DND-41 (cell line): ENCODE results near the gene FAM135A.
"Not testable (repeated sequence)": the region's sequence is repeated elsewhere in the genome, so short reads cannot be mapped to it uniquely, and the experiment has no call there.

Experiments
- ATAC-seq: fragments of 200-7000 bp; cut with Tn5 transposase; 3 replicates; pipeline ENCODE4 v1.9.1; 2021; ENCODE audit warnings: low read depth; ENCODE audit not compliant: insufficient read depth
- DNase-seq: peaks from one replicate; pipeline ENCODE4 v3.0.0-alpha.2; 2020
- H2AFZ ChIP-seq: 2 replicates; pipeline ENCODE4 v1.6.0; 2012; ENCODE audit warnings: low read depth, low read length
- H3K27ac ChIP-seq: 2 replicates; pipeline ENCODE4 v1.5.1; 2012; ENCODE audit warnings: low read length, inconsistent platforms
- H3K27me3 ChIP-seq: fragments of 200-600 bp; sonication (generic); 2 replicates; pipeline ENCODE4 v1.6.0; 2012; ENCODE audit warnings: low read length, mild to moderate bottlenecking, inconsistent platforms; ENCODE audit not compliant: insufficient read depth, poor library complexity
- H3K36me3 ChIP-seq: 2 replicates; pipeline ENCODE4 v1.5.1; 2012; ENCODE audit warnings: low read length, inconsistent platforms; ENCODE audit not compliant: insufficient read depth
- H3K4me1 ChIP-seq: 2 replicates; pipeline ENCODE4 v1.5.1; 2012; ENCODE audit warnings: mild to moderate bottlenecking, low read length; ENCODE audit not compliant: insufficient read depth
- H3K4me2 ChIP-seq: 2 replicates; pipeline ENCODE4 v1.6.0; 2012; ENCODE audit warnings: mild to moderate bottlenecking, moderate library complexity, low read length, inconsistent platforms; ENCODE audit not compliant: insufficient read depth
- H3K4me3 ChIP-seq, 2 experiments: fragments of 200-600 bp in 1 of 2; shearing (Covaris generic) in 1 of 2; 2 replicates each; pipeline ENCODE4 v1.5.1; 2012 to 2016; ENCODE audit warnings: inconsistent platforms in 2 of 2, low read length in 2 of 2, mild to moderate bottlenecking in 2 of 2, low read depth in 1 of 2, moderate library complexity in 1 of 2
- H3K79me2 ChIP-seq: 2 replicates; pipeline ENCODE4 v1.6.0; 2012; ENCODE audit warnings: low read length, inconsistent platforms; ENCODE audit not compliant: insufficient read depth
- H3K9ac ChIP-seq: 2 replicates; pipeline ENCODE4 v1.6.0; 2012; ENCODE audit warnings: low read depth, mild to moderate bottlenecking, inconsistent platforms, low read length, moderate library complexity
- H3K9me3 ChIP-seq: 2 replicates; pipeline ENCODE4 v1.5.1; 2012; ENCODE audit warnings: low read length, moderate library complexity, mild to moderate bottlenecking, inconsistent platforms; ENCODE audit not compliant: insufficient read depth, severe bottlenecking
- H4K20me1 ChIP-seq: 2 replicates; pipeline ENCODE4 v1.6.0; 2012; ENCODE audit warnings: low read length; ENCODE audit not compliant: insufficient read depth
- CTCF ChIP-seq: IDR thresholded peaks from 2 replicates; pipeline ENCODE4 v1.5.1; 2012; ENCODE audit warnings: borderline replicate concordance, low read length, moderate library complexity, mild to moderate bottlenecking; ENCODE audit not compliant: poor library complexity, severe bottlenecking; ENCODE audit errors: extremely low read depth
- EZH2 ChIP-seq: IDR thresholded peaks from 3 replicates; pipeline ENCODE4 v1.6.1; 2012; ENCODE audit warnings: borderline replicate concordance, low read depth, mild to moderate bottlenecking, moderate library complexity, low read length, inconsistent platforms; ENCODE audit not compliant: severe bottlenecking

The FAM135A gene

DNA sequence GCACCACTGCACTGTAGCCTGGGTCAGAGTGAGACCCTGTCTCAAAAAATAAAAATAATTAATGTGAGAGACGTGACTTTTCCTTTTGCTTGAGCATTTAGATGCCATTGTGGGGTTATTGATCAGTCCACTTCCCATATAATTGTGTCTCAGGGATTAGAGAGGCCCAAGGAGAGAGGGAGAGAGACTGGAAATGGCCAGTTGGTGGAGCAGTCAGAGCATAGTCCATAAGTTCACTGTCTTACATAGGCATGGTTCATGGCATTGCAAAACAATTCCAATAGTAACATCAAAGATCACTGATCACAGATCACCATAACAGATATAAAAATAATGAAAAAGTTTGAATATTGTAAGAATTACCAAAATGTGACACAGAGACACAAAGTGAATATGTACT lies 138.3 kb downstream of the FAM135A start:
- no peak for DNase-seq
- H3K9me3 ChIP-seq = no peaks in the 10 kb centered on the region
- H3K4me2 ChIP-seq = no peak overlapping the region
- no peak overlapping the region for H3K27ac ChIP-seq
- peak; percentile 16 for TF ChIP-seq CTCF
- no peak for TF ChIP-seq EZH2
- H2AFZ ChIP-seq = no peak overlapping the region
- H3K4me3 ChIP-seq = no peak overlapping the region
- no peaks in the 10 kb centered on the region for H3K36me3 ChIP-seq
- no peaks in the 10 kb centered on the region for H4K20me1 ChIP-seq
- no peak overlapping the region for H3K9ac ChIP-seq
- no peaks in the 10 kb centered on the region for H3K79me2 ChIP-seq
- no peak for ATAC-seq
- no peaks in the 10 kb centered on the region for H3K27me3 ChIP-seq
- H3K4me1 ChIP-seq = no peaks in the 10 kb centered on the region

- not testable (repeated sequence) for ATAC-seq, H3K4me3 ChIP-seq, H3K4me2 ChIP-seq, H3K36me3 ChIP-seq, H3K27me3 ChIP-seq, H3K27ac ChIP-seq, H3K4me1 ChIP-seq, H3K9ac ChIP-seq, H3K9me3 ChIP-seq, H2AFZ ChIP-seq, H3K79me2 ChIP-seq, DNase-seq, H4K20me1 ChIP-seq
Measured at GRCh38 chr6:70552286-70552940, 139.1 kb downstream of the FAM135A start.

DNA sequence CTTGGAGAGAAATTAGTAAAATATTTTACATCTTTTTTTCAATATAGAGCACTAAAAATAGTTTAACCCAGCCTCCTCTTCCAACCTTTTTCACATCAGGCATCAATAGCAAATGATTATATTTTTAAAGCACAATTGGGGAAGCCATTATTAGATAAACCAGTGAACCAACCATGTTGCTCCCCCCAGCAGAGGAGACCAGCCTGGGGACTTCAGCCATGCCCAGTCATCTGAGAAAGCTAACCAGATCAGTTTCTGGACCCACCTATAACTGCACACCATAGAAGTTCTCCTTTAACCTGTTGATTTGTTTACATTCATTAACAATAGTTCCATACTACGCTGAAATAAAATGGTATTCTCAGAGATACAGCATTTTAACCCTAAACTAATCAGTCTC lies 139.7 kb downstream of the FAM135A start:
- H3K4me3 ChIP-seq = no peak overlapping the region

GRCh38 chr6:70557998-70558397 lies 144.7 kb downstream of the FAM135A start:
- Histone ChIP-seq H3K36me3 (no peaks in the 10 kb centered on the region), H2AFZ (no peak overlapping the region), H3K79me2 (no peaks in the 10 kb centered on the region), H3K27me3 (no peaks in the 10 kb centered on the region), H3K9ac (no peak overlapping the region), H3K4me3 (no peak overlapping the region), H4K20me1 (no peaks in the 10 kb centered on the region), H3K4me1 (no peaks in the 10 kb centered on the region), H3K9me3 (no peaks in the 10 kb centered on the region), H3K27ac (no peak overlapping the region), H3K4me2 (no peak overlapping the region)
- ATAC-seq = no peak
- no peak for TF ChIP-seq EZH2
- TF ChIP-seq CTCF = no peak
- DNase-seq = no peak

More for the DNA sequence above, 139.7 kb downstream of the FAM135A start:
- no peak overlapping the region for H3K9ac ChIP-seq
- no peaks in the 10 kb centered on the region for H4K20me1 ChIP-seq
- no peaks in the 10 kb centered on the region for H3K36me3 ChIP-seq
- DNase-seq (no peak), ATAC-seq (no peak)
- no peaks in the 10 kb centered on the region for H3K27me3 ChIP-seq
- H3K4me1 ChIP-seq = no peaks in the 10 kb centered on the region
- no peak overlapping the region for H2AFZ ChIP-seq
- H3K79me2 ChIP-seq = no peaks in the 10 kb centered on the region
- H3K4me2 ChIP-seq = no peak overlapping the region
- H3K27ac ChIP-seq = no peak overlapping the region
- no peak for TF ChIP-seq CTCF
- no peak for TF ChIP-seq EZH2
- no peaks in the 10 kb centered on the region for H3K9me3 ChIP-seq

DNA sequence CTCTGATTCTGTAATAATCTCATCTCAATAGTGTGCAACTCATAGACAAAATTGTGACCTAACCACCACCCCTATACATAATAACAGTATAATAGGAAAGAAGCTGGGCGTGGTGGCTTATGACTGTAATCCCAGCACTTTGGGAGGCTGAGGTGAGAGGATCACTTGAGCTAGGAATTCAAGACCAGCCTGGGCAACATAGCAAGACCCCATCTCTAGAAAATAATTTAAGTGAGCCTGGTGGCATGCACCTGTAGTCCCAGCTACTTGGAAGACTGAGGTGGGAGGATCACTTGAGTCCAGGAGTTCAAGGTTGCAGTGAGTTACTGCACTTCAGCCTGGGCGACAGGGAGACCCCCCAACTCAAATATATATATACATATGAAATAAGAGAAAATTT lies 149.1 kb downstream of the FAM135A start:
- not testable (repeated sequence) for H3K4me3 ChIP-seq, H3K36me3 ChIP-seq, H3K27ac ChIP-seq, H3K4me1 ChIP-seq, H3K27me3 ChIP-seq, DNase-seq, ATAC-seq, H3K9ac ChIP-seq, H2AFZ ChIP-seq, H3K4me2 ChIP-seq, H3K79me2 ChIP-seq, H3K9me3 ChIP-seq, H4K20me1 ChIP-seq
